GM12801 (cell line): ENCODE results near the gene GAB2.

Experiments used
- CTCF ChIP-seq: IDR thresholded peaks from one replicate; pipeline ENCODE4 v1.5.1; 2011; ENCODE audit warnings: control low read depth; ENCODE audit not compliant: insufficient read length; ENCODE audit errors: extremely low read depth

GAB2 gene

DNA sequence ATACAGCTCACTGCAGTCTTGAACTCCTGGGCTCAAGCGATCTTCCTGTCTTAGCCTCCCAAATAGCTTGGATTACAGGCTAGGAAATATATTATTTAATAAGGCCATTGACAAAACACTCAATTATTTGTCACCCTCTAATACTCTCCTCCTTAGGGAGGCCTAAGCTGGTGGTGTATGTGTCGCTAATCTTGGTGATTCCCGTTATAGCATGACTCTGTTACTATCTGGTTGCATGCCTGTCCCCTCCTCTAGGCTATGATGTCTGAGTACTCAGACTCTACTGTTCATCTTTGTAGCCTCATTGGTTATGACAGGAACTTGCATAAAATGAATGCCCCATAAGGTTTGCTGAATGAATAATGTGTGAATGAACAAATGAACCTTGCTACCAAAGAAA lies 141.3 kb downstream of the GAB2 start:
- TF ChIP-seq CTCF, result no peak

GRCh38 chr11:78274739-78275138 lies 142.9 kb downstream of the GAB2 start:
- no peak for TF ChIP-seq CTCF

DNA sequence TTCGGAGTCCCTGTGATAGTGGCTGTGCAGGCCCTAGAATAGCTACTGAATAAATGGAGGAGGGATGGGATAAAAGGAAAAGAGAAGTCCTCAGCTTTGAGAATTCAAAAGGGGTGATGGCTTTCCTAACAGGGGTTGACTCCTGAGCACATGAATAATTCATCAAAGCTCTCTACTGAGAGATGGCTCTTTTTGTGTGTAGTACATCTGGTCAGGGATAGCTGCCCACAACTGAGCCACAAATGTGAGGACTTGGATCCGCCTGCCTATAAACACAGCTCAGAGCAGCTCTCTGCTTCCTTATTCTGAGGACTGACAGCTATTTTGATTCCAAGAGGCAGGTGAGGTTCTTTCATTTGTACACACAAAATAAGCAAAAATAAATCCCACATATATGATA lies 146.6 kb downstream of the GAB2 start:
- TF ChIP-seq CTCF, result no peak

DNA sequence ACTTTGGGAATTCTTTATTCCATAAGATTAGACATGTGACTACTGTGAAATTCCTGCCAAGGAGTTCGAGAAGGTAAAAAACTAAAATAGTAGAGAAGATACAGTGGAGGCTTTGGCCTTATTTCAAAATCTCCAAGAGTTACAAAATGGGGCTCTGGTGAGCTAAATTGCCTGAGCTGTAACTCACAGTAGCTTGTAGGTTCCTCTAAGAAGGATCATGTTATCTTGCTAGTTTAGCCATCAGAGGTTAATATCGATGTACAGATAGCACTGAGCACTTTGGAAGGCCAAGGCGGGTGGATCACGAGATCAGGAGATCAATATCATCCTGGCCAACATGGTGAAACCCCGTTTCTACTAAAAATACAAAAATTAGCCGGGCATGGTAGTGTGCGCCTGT lies 147.8 kb downstream of the GAB2 start:
- TF ChIP-seq CTCF, result no peak

DNA sequence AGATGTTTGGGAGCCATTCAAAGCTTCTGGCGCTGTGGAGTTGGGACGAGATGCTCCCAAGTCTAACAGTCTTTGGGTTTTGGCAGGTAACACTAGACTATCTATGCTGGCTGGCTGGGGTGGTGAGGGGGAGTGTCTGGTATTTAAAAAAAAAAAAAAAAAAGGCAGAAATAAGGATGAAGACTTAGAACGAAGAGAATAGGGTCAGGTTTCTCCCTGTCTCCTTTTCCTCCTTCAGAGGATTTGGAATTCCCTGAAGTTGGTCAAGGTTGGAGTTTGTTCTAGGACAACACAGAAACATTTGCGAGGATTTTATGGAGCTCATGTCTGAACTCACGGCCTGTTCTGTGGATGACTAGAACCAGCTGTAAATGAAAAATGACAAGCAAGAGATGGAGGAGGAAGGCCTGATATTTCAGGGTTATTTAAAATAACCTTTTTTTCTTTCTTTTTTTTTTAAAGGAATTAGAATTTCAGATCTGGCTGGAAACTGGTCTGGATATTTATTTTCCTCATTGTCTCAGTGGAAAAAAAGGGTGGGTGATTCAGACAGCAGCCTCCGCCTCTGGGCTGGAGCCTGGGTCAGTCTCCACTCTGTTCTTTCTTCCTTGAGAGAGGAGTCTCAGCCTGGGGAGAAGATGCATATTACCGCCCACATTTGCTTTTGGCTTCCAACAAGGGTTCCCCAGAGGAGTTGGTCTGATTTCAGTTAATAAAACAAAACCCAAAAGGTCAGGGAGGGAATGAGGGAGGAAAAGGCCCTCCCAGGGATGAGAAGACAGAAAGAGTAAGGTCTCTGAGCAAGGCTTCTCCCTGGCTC lies 148.8 kb downstream of the GAB2 start:
- no peak for TF ChIP-seq CTCF

DNA sequence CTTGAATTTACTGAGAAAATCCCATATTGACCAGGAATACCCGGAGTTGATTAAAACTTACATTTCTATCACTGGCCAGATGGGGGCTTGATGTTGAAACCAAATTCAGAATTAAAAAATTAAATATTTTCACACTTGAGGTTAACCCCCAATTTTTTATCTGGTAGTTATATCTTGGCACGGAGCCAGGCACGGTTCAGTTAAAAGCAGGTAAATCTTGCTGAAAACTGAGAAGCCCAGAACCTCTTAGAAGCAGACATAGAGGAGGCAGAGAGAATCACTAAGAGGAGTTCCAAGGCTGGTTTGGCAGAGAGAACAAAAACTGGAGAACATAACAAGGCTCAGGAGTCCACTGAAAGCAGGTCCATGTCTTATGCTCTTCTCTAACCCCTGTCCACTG lies 151.2 kb downstream of the GAB2 start:
- TF ChIP-seq CTCF, result no peak

- TF ChIP-seq CTCF, result no peak
These were observed 152.3 kb downstream of the GAB2 start for GRCh38 chr11:78265326-78265725.
